ENCODE measurements around the gene NKAIN1. TPM values are rescaled to one million over a fixed set of nuclear protein-coding genes. Genes with fewer than 3 reads are reported as not detected.

The NKAIN1 gene
- total RNA-seq, 4 donors from 2014 or later = not detected

GRCh38 chr1:31154632-31155215 lies 85.0 kb downstream of the NKAIN1 start:
- in situ Hi-C loops (cut with MboI; ENCODE audit: low pct_ligation_motif_present in 1 of 4, low pct_unique_long_range_greater_than_20kb in 1 of 4, low sequenced_read_pairs in 3 of 4) = loop anchor here in 1 of 4 donors (25.0 kb wide), 1 partner anchor 367 kb away; no protein-coding TSS in a partner anchor
- intact Hi-C loops (cut with DNase I; ENCODE audit: low total_unique reads) = no loop called here
- H3K36me3 ChIP-seq = no peaks in the 10 kb centered on the region
- H3K27ac ChIP-seq = peak overlapping the region; percentile 83 to 91 (median 88)
- TF ChIP-seq POLR2A (IDR thresholded peaks at IDR 0.05) (peak; percentile 37), EP300 (IDR thresholded peaks at IDR 0.05; ENCODE audit: low read depth) (no peak), POLR2AphosphoS5 (IDR thresholded peaks at IDR 0.05) (peak in 1 of 3 donors; percentile 6)
- no peaks in the 10 kb centered on the region for H3K9me3 ChIP-seq
- peak overlapping the region; percentile 50 to 87 (median 62) for H3K4me3 ChIP-seq
- peak; percentile 90 for DNase-seq
- WGBS, 2 donors (ENCODE audit: low coverage in 1 of 2) = 14% methylated on average over 11 of the region's 51 CpGs; no CpG with 5 or more reads in 1 of the 2 donors
- H3K27me3 ChIP-seq = no peaks in the 10 kb centered on the region
- peaks cover 0 to 13% (median 12%) of the 10 kb centered on the region in 4 donors for H3K4me1 ChIP-seq

DNA sequence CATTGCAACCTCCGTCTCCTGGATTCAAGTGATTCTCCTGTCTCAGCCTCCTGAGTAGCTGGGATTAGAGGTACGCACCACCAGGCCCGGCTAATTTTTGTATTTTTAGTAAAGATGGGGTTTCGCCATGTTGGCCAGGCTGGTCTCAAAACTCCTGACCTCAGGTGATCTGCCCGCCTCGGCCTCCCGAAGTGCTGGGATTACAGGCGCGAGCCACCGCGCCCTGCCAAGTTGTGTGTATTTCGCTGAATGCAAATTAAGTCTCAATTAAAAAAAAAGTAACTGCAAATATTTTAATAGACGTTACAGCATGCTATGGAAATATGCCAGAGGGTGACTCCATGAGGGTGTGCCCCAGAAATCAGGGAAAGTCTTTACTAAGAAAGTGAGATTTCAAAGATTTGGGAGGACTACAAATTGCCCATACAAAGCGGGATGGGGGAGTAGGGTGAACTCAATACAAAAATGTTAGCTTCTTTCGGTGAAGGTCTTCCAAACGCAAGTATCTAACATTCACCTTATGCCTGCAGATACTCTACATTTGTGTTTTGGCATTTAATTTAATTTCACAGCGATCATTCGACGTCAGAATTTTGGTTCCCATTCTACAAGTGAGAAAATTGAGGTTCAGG lies 85.6 kb downstream of the NKAIN1 start:
- TF ChIP-seq POLR2AphosphoS5 (IDR thresholded peaks at IDR 0.05) (no peak), EP300 (IDR thresholded peaks at IDR 0.05; ENCODE audit: low read depth) (no peak), POLR2A (IDR thresholded peaks at IDR 0.05) (no peak), CTCF (IDR thresholded peaks at IDR 0.05) (no peak)

GRCh38 chr1:31153423-31153822 lies 86.3 kb downstream of the NKAIN1 start:
- intact Hi-C loops (cut with DNase I; ENCODE audit: low total_unique reads) = no loop called here
- in situ Hi-C loops (cut with MboI; ENCODE audit: low pct_ligation_motif_present in 1 of 4, low pct_unique_long_range_greater_than_20kb in 1 of 4, low sequenced_read_pairs in 3 of 4) = loop anchor here in 1 of 4 donors (25.0 kb wide), 1 partner anchor 366 kb away; no protein-coding TSS in a partner anchor
- H3K9me3 ChIP-seq = no peaks in the 10 kb centered on the region
- WGBS, 2 donors (ENCODE audit: low coverage in 1 of 2) = 91% methylated on average over 3 of the region's 3 CpGs; no CpG with 5 or more reads in 1 of the 2 donors
- DNase-seq = no peak
- TF ChIP-seq POLR2AphosphoS5 (IDR thresholded peaks at IDR 0.05) (no peak), EP300 (IDR thresholded peaks at IDR 0.05; ENCODE audit: low read depth) (no peak), POLR2A (IDR thresholded peaks at IDR 0.05) (no peak), CTCF (IDR thresholded peaks at IDR 0.05) (no peak)
- no peak overlapping the region for H3K27ac ChIP-seq
- no peak overlapping the region for H3K4me3 ChIP-seq
- no peaks in the 10 kb centered on the region for H3K27me3 ChIP-seq
- H3K36me3 ChIP-seq = no peaks in the 10 kb centered on the region
- peaks cover 0 to 13% (median 12%) of the 10 kb centered on the region in 4 donors for H3K4me1 ChIP-seq

More for the DNA sequence above, 85.6 kb downstream of the NKAIN1 start:
- no peaks in the 10 kb centered on the region for H3K9me3 ChIP-seq
- peaks cover 0 to 13% (median 12%) of the 10 kb centered on the region in 4 donors for H3K4me1 ChIP-seq
- no peak for DNase-seq
- 58 to 83% methylated on average over 5 to 19 of the region's 19 CpGs for WGBS, 2 donors (ENCODE audit: low coverage in 1 of 2)
- H3K27ac ChIP-seq = peak overlapping the region; percentile 83 to 91 (median 88)
- H3K36me3 ChIP-seq = no peaks in the 10 kb centered on the region
- intact Hi-C loops (cut with DNase I; ENCODE audit: low total_unique reads) (no loop called here), in situ Hi-C loops (cut with MboI; ENCODE audit: low pct_ligation_motif_present in 1 of 4, low pct_unique_long_range_greater_than_20kb in 1 of 4, low sequenced_read_pairs in 3 of 4) (loop anchor here in 1 of 4 donors (25.0 kb wide), 1 partner anchor 367 kb away; no protein-coding TSS in a partner anchor)
- H3K27me3 ChIP-seq = no peaks in the 10 kb centered on the region
- peak overlapping the region in 3 of 4 donors; percentile 57 to 87 (median 68) for H3K4me3 ChIP-seq

DNA sequence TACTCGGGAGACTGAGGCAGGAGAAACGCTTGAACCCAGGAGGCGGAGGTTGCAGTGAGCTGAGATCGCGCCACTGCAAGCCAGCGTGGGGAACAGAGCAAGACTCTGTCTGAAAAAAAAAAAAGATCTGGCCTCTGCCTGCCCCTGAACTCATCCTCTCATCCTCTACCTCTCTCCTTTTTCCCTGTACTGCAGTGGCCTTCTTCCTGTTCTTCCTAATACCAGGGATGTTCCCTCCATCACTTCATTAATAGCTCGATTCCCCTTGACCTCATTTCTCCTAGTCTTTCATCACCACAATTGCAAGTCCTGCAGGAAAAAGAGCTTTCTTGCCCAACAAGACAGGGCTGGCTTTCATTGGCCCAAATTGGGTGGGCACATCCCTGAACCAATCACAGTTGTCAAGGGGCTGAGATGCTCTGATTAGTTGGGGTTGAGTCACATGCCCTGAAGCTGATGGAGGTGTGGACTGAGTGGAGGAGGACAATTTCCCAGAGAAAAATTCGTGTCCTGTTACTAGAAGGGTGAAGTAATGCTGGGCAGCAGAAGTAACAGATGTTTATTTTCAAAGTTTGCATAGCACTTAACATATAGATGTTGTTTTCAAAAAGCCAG lies 87.4 kb downstream of the NKAIN1 start:
- Histone ChIP-seq H3K4me1 (peaks cover 0 to 13% (median 12%) of the 10 kb centered on the region in 4 donors), H3K27ac (no peak overlapping the region), H3K27me3 (no peaks in the 10 kb centered on the region), H3K9me3 (no peaks in the 10 kb centered on the region), H3K4me3 (no peak overlapping the region), H3K36me3 (no peaks in the 10 kb centered on the region)
- in situ Hi-C loops (cut with MboI; ENCODE audit: low pct_ligation_motif_present in 1 of 4, low pct_unique_long_range_greater_than_20kb in 1 of 4, low sequenced_read_pairs in 3 of 4) = loop anchor here in 1 of 4 donors (25.0 kb wide), 1 partner anchor 365 kb away; no protein-coding TSS in a partner anchor
- no peak for DNase-seq
- no peak for TF ChIP-seq POLR2A (IDR thresholded peaks at IDR 0.05)
- TF ChIP-seq EP300 (IDR thresholded peaks at IDR 0.05; ENCODE audit: low read depth) = no peak
- TF ChIP-seq CTCF (IDR thresholded peaks at IDR 0.05) = no peak
- TF ChIP-seq POLR2AphosphoS5 (IDR thresholded peaks at IDR 0.05) = no peak
- intact Hi-C loops (cut with DNase I; ENCODE audit: low total_unique reads) = no loop called here
- 63 to 81% methylated on average over 5 to 8 of the region's 8 CpGs for WGBS, 2 donors (ENCODE audit: low coverage in 1 of 2)
